Measurements from ENCODE around the gene HLA-DRB1. TPM values are rescaled to one million over a fixed set of nuclear protein-coding genes. Genes with fewer than 3 reads are reported as not detected.
"Not testable (repeated sequence)": the region's sequence is repeated elsewhere in the genome, so short reads cannot be mapped to it uniquely, and the experiment has no call there.

Gene HLA-DRB1
- total and polyA plus RNA-seq, 2 experiments from 2014 or later: 0.38 to 1.5 TPM

DNA sequence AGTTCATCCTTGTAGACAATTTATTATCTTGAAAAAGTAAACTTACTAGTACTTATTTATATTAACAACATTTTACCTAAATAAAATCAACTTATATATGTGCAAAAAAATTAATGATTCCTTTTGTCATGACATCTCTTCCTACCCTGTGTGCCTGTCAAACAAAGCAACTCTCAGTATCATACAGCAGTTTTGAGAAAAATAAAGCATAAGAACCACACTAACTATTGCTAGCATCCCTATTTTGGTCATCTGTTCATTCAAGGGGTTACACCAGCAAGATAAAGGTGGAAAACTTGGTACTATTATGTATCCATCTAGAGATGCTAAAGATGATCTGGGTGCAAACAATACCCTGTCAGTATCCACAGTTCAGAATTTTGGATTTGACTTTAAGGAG lies 7.4 kb upstream of the HLA-DRB1 start (continued):
- TF ChIP-seq, protein P1, sequence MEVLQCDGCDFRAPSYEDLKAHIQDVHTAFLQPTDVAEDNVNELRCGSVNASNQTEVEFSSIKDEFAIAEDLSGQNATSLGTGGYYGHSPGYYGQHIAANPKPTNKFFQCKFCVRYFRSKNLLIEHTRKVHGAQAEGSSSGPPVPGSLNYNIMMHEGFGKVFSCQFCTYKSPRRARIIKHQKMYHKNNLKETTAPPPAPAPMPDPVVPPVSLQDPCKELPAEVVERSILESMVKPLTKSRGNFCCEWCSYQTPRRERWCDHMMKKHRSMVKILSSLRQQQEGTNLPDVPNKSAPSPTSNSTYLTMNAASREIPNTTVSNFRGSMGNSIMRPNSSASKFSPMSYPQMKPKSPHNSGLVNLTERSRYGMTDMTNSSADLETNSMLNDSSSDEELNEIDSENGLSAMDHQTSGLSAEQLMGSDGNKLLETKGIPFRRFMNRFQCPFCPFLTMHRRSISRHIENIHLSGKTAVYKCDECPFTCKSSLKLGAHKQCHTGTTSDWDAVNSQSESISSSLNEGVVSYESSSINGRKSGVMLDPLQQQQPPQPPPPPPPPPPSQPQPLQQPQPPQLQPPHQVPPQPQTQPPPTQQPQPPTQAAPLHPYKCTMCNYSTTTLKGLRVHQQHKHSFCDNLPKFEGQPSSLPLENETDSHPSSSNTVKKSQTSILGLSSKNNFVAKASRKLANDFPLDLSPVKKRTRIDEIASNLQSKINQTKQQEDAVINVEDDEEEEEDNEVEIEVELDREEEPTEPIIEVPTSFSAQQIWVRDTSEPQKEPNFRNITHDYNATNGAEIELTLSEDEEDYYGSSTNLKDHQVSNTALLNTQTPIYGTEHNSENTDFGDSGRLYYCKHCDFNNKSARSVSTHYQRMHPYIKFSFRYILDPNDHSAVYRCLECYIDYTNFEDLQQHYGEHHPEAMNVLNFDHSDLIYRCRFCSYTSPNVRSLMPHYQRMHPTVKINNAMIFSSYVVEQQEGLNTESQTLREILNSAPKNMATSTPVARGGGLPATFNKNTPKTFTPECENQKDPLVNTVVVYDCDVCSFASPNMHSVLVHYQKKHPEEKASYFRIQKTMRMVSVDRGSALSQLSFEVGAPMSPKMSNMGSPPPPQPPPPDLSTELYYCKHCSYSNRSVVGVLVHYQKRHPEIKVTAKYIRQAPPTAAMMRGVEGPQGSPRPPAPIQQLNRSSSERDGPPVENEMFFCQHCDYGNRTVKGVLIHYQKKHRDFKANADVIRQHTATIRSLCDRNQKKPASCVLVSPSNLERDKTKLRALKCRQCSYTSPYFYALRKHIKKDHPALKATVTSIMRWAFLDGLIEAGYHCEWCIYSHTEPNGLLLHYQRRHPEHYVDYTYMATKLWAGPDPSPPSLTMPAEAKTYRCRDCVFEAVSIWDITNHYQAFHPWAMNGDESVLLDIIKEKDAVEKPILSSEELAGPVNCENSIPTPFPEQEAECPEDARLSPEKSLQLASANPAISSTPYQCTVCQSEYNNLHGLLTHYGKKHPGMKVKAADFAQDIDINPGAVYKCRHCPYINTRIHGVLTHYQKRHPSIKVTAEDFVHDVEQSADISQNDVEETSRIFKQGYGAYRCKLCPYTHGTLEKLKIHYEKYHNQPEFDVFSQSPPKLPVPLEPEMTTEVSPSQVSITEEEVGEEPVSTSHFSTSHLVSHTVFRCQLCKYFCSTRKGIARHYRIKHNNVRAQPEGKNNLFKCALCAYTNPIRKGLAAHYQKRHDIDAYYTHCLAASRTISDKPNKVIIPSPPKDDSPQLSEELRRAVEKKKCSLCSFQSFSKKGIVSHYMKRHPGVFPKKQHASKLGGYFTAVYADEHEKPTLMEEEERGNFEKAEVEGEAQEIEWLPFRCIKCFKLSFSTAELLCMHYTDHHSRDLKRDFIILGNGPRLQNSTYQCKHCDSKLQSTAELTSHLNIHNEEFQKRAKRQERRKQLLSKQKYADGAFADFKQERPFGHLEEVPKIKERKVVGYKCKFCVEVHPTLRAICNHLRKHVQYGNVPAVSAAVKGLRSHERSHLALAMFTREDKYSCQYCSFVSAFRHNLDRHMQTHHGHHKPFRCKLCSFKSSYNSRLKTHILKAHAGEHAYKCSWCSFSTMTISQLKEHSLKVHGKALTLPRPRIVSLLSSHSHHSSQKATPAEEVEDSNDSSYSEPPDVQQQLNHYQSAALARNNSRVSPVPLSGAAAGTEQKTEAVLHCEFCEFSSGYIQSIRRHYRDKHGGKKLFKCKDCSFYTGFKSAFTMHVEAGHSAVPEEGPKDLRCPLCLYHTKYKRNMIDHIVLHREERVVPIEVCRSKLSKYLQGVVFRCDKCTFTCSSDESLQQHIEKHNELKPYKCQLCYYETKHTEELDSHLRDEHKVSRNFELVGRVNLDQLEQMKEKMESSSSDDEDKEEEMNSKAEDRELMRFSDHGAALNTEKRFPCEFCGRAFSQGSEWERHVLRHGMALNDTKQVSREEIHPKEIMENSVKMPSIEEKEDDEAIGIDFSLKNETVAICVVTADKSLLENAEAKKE (CRISPR knock-in tag; IDR thresholded peaks at IDR 0.05): no peak
- TF ChIP-seq, protein P2, sequence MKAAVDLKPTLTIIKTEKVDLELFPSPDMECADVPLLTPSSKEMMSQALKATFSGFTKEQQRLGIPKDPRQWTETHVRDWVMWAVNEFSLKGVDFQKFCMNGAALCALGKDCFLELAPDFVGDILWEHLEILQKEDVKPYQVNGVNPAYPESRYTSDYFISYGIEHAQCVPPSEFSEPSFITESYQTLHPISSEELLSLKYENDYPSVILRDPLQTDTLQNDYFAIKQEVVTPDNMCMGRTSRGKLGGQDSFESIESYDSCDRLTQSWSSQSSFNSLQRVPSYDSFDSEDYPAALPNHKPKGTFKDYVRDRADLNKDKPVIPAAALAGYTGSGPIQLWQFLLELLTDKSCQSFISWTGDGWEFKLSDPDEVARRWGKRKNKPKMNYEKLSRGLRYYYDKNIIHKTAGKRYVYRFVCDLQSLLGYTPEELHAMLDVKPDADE (IDR thresholded peaks at IDR 0.05): no peak

DNA sequence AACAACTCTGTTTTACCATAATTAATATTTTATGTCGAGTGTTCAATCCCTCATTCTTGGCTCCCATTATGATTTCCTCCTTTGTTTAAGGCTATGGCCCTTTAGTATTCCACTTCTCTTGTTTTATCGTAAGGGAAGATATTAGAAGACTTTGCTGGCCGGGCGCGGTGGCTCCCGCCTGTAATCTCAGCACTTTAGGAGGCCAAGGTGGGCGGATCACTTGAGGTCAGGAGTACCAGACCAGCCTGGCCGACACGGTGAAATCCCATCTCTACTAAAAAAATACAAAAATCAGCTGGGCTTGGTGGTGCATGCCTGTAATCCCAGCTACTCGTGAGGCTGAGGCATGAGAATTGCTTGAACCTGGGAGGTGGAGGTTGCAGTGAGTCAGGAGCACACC lies 1.1 kb upstream of the HLA-DRB1 start:
- not testable (repeated sequence) for H3K79me2 ChIP-seq (replicated peaks; ENCODE audit: insufficient read depth); H3K4me2 ChIP-seq; H3K36me3 Mint-ChIP-seq (ENCODE audit: low read depth); H3K4me1 Mint-ChIP-seq; H3K9me2 ChIP-seq (ENCODE audit: insufficient read depth); H3K27ac ChIP-seq (ENCODE audit: low read depth); H3K36me3 ChIP-seq (ENCODE audit: insufficient read depth); H3K9me3 Mint-ChIP-seq; H3K27me3 ChIP-seq (ENCODE audit: insufficient read depth); H2AFZ ChIP-seq; H3K4me3 ChIP-seq; H3K27me3 Mint-ChIP-seq (ENCODE audit: insufficient read depth, low read depth, poor library complexity); H3K4me3 Mint-ChIP-seq; ATAC-seq; H3K27ac Mint-ChIP-seq; H3F3A ChIP-seq (replicated peaks; ENCODE audit: low read depth); DNase-seq (ENCODE audit: low spot score); H4K20me1 ChIP-seq (replicated peaks; ENCODE audit: insufficient read depth); H3K4me1 ChIP-seq (ENCODE audit: insufficient read depth)

DNA sequence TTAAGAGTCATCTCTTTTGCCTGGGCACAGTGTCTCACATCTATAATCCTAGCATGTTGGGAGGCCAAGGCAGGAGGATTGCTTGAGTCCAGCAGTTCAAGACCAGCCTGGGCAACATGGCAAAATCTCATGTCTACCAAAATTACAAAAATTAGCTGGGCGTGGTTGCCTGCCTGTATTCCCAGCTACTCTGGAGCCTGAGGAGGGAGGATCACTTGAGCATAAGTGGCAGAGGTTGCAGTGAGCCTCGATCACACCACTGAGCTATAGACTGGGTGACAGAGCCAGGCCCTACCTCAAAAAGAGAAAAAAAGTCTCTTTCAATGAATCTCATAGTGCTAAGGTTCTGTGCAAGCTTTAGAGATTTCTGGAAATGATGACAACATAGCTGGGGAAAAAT lies 1.5 kb downstream of the HLA-DRB1 start:
- no peak for DNase-seq (ENCODE audit: low spot score)
- Histone ChIP-seq H3K27me3 (ENCODE audit: insufficient read depth) (no peaks in the 10 kb centered on the region), H3K36me3 (ENCODE audit: insufficient read depth) (no peaks in the 10 kb centered on the region), H3F3A (replicated peaks; ENCODE audit: low read depth) (no peaks in the 10 kb centered on the region), H3K4me2 (no peak overlapping the region), H3K4me3 (no peak overlapping the region), H3K27ac (ENCODE audit: low read depth) (no peak overlapping the region), H3K79me2 (replicated peaks; ENCODE audit: insufficient read depth) (no peaks in the 10 kb centered on the region), H2AFZ (no peak overlapping the region), H3K9me2 (ENCODE audit: insufficient read depth) (no peaks in the 10 kb centered on the region), H4K20me1 (replicated peaks; ENCODE audit: insufficient read depth) (no peaks in the 10 kb centered on the region), H3K4me1 (ENCODE audit: insufficient read depth) (no peaks in the 10 kb centered on the region)
- no peak for ATAC-seq
- Mint-ChIP-seq H3K4me3 (no peak overlapping the region), H3K27me3 (ENCODE audit: insufficient read depth, low read depth, poor library complexity) (peaks cover 12% of the 10 kb centered on the region), H3K4me1 (peaks cover 2% of the 10 kb centered on the region; the same call in 1 of the 3 replicates), H3K9me3 (no peaks in the 10 kb centered on the region; the same call in 2 of the 3 replicates), H3K36me3 (ENCODE audit: low read depth) (no peaks in the 10 kb centered on the region), H3K27ac (no peak overlapping the region)
- TF ChIP-seq ZNF114 (CRISPR knock-in tag; IDR thresholded peaks at IDR 0.05) (no peak), EZH2 (IDR thresholded peaks at IDR 0.05; ENCODE audit: low read depth, unreplicated experiment) (no peak), STAT1 (IDR thresholded peaks at IDR 0.05; ENCODE audit: unreplicated experiment) (no peak), JUNB (IDR thresholded peaks at IDR 0.05; ENCODE audit: unreplicated experiment) (no peak)

Data from GM23338 (cell line).